ENCODE data around the gene CNNM4. TPM values are rescaled to one million over a fixed set of nuclear protein-coding genes. Genes with fewer than 3 reads are reported as not detected.

The CNNM4 gene
- polyA plus RNA-seq, 1 donor from 2014 or later = 7.5 TPM

DNA sequence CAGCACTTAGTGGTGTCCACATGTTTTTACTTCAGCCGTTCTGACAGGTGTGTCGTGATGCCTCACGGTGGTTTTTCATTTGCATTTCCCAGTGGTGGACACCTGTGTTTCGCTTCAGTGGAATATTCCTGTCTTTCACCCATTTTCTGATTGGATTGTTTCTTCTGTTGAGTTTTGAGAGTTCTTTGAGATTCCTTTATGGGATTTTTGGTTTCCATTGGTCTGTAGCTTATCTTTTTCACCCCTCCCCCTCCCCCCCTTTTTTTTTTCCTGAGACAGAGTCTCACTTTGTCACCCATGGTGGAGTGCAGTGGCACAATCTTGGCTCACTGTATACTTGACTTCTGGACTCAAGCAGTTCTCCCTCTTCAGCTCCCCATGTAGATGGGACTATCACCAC, 75.1 kb downstream of the CNNM4 start:
- TF ChIP-seq MXI1 (conservative IDR thresholded peaks at IDR 0.05; ENCODE audit: poor library complexity, severe bottlenecking) = no peak
- TF ChIP-seq TAF1 (IDR thresholded peaks at IDR 0.05; ENCODE audit: low read depth) = no peak
- no peak for TF ChIP-seq RAD21 (conservative IDR thresholded peaks at IDR 0.05)
- TF ChIP-seq SMC3 (conservative IDR thresholded peaks at IDR 0.05; ENCODE audit: poor library complexity) = no peak
- TF ChIP-seq, protein P1, sequence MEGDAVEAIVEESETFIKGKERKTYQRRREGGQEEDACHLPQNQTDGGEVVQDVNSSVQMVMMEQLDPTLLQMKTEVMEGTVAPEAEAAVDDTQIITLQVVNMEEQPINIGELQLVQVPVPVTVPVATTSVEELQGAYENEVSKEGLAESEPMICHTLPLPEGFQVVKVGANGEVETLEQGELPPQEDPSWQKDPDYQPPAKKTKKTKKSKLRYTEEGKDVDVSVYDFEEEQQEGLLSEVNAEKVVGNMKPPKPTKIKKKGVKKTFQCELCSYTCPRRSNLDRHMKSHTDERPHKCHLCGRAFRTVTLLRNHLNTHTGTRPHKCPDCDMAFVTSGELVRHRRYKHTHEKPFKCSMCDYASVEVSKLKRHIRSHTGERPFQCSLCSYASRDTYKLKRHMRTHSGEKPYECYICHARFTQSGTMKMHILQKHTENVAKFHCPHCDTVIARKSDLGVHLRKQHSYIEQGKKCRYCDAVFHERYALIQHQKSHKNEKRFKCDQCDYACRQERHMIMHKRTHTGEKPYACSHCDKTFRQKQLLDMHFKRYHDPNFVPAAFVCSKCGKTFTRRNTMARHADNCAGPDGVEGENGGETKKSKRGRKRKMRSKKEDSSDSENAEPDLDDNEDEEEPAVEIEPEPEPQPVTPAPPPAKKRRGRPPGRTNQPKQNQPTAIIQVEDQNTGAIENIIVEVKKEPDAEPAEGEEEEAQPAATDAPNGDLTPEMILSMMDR (IDR thresholded peaks at IDR 0.05; ENCODE audit: poor library complexity, severe bottlenecking) = no peak
- no peak for TF ChIP-seq POLR2AphosphoS5 (IDR thresholded peaks at IDR 0.05)
- no peak for TF ChIP-seq EZH2 (IDR thresholded peaks at IDR 0.05; ENCODE audit: borderline replicate concordance, insufficient read depth, low read length, poor library complexity, severe bottlenecking)
- no peak for TF ChIP-seq REST (IDR thresholded peaks at IDR 0.05; ENCODE audit: borderline replicate concordance)
- no peak for TF ChIP-seq EP300 (conservative IDR thresholded peaks at IDR 0.05; ENCODE audit: poor library complexity, severe bottlenecking)
- H2AFZ ChIP-seq (ENCODE audit: low read depth, low read length) = no peak overlapping the region
- H3K9ac ChIP-seq (ENCODE audit: low read length) = no peak overlapping the region
- H3F3A ChIP-seq (ENCODE audit: insufficient read depth, low read length, poor library complexity, severe bottlenecking) = no peaks in the 10 kb centered on the region
- H3K27ac ChIP-seq (ENCODE audit: low read length) = no peak overlapping the region
- no peak overlapping the region for H3K4me3 ChIP-seq (ENCODE audit: low read length)
- H3K36me3 ChIP-seq (ENCODE audit: insufficient read depth, low read length) = no peaks in the 10 kb centered on the region
- no peaks in the 10 kb centered on the region for H3K9me3 ChIP-seq (ENCODE audit: low read length)
- no peak overlapping the region for H3K4me2 ChIP-seq (ENCODE audit: low read length)
- no peaks in the 10 kb centered on the region for H4K20me1 ChIP-seq (ENCODE audit: insufficient read depth)
- no peaks in the 10 kb centered on the region for H3K27me3 ChIP-seq (ENCODE audit: insufficient read depth, low read depth, low read length)
- H3K9me2 ChIP-seq (ENCODE audit: insufficient read depth, low read length) = no peaks in the 10 kb centered on the region
- no peaks in the 10 kb centered on the region for H3K79me2 ChIP-seq (replicated peaks; ENCODE audit: insufficient read depth, low read length)

DNA sequence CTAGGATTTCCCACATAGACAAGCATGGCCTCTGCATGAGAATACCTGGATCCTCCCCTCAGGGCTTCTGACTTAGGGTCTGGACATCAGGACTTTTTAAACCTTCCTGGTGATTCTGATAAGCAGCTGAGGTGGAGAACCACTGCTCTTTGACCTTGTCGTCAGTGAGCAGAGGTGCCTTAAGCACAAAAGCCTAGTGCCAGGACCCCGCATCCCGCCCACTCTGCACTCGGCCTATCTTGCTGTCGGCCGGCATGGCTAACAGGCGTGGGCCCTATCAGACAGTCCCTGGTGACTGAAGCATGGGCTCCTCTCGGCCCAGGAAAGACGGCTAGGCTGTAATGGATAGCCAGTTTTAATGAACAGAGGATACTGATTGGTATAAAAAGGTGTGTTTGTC, 76.9 kb downstream of the CNNM4 start:
- H3K9me3 ChIP-seq (ENCODE audit: low read length) = no peaks in the 10 kb centered on the region
- no peak overlapping the region for H3K4me3 ChIP-seq (ENCODE audit: low read length)
- H3K27me3 ChIP-seq (ENCODE audit: insufficient read depth, low read depth, low read length) = no peaks in the 10 kb centered on the region
- H2AFZ ChIP-seq (ENCODE audit: low read depth, low read length) = no peak overlapping the region
- H3F3A ChIP-seq (ENCODE audit: insufficient read depth, low read length, poor library complexity, severe bottlenecking) = no peaks in the 10 kb centered on the region
- H4K20me1 ChIP-seq (ENCODE audit: insufficient read depth) = no peaks in the 10 kb centered on the region
- no peak overlapping the region for H3K4me2 ChIP-seq (ENCODE audit: low read length)
- H3K36me3 ChIP-seq (ENCODE audit: insufficient read depth, low read length) = no peaks in the 10 kb centered on the region
- H3K9me2 ChIP-seq (ENCODE audit: insufficient read depth, low read length) = no peaks in the 10 kb centered on the region
- H3K27ac ChIP-seq (ENCODE audit: low read length) = no peak overlapping the region
- no peak overlapping the region for H3K9ac ChIP-seq (ENCODE audit: low read length)
- no peaks in the 10 kb centered on the region for H3K79me2 ChIP-seq (replicated peaks; ENCODE audit: insufficient read depth, low read length)
- no peak for TF ChIP-seq POLR2AphosphoS5 (IDR thresholded peaks at IDR 0.05)
- no peak for TF ChIP-seq REST (IDR thresholded peaks at IDR 0.05; ENCODE audit: borderline replicate concordance)
- TF ChIP-seq EP300 (conservative IDR thresholded peaks at IDR 0.05; ENCODE audit: poor library complexity, severe bottlenecking) = no peak
- no peak for TF ChIP-seq TAF1 (IDR thresholded peaks at IDR 0.05; ENCODE audit: low read depth)
- no peak for TF ChIP-seq SMC3 (conservative IDR thresholded peaks at IDR 0.05; ENCODE audit: poor library complexity)
- no peak for TF ChIP-seq EZH2 (IDR thresholded peaks at IDR 0.05; ENCODE audit: borderline replicate concordance, insufficient read depth, low read length, poor library complexity, severe bottlenecking)
- TF ChIP-seq MXI1 (conservative IDR thresholded peaks at IDR 0.05; ENCODE audit: poor library complexity, severe bottlenecking) = no peak
- TF ChIP-seq RAD21 (conservative IDR thresholded peaks at IDR 0.05) = no peak
- TF ChIP-seq, protein P1 (IDR thresholded peaks at IDR 0.05; ENCODE audit: poor library complexity, severe bottlenecking) = no peak
